ENCODE measurements around the gene MYO19. TPM values are rescaled to one million over a fixed set of nuclear protein-coding genes. Genes with fewer than 3 reads are reported as not detected.

Gene MYO19
- total and polyA plus RNA-seq, 4 donors: 8.7 to 47.2 (median 20.8) TPM

DNA sequence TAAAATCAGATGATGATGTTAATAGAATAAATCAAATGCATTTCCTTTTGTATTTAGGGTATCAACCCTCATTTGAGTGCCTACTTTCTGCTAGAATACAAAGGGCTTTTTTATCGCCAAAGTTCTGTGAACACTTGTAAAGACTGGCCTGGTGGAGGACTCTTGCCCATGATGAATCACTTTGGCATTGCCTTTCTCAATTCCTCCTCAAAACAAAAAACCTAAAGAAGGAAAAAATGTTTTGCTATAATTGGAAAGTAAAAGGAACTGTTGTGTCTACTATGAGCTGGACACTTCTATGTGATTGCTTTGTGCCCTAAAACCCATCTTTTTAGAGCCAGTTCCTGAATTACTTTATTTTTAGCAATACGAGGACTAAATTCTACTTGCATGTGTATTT is 44.0 kb upstream of the MYO19 start:
- H3K27ac ChIP-seq (ENCODE audit: low read depth in 1 of 2, low read length in 2 of 2): no peak overlapping the region
- no peak overlapping the region for H3K9ac ChIP-seq (ENCODE audit: low read depth in 1 of 2, low read length in 2 of 2)
- H3K9me3 ChIP-seq (ENCODE audit: control insufficient read depth in 4 of 4, low read length in 3 of 4): no peaks in the 10 kb centered on the region
- no peaks in the 10 kb centered on the region for H3K27me3 ChIP-seq (ENCODE audit: control insufficient read depth in 4 of 4, insufficient read depth in 4 of 4, low read length in 3 of 4)
- TF ChIP-seq HNF4G (IDR thresholded peaks at IDR 0.05) (no peak), JUND (IDR thresholded peaks at IDR 0.05) (no peak), GABPA (IDR thresholded peaks at IDR 0.05 in 1 of 2, conservative IDR thresholded peaks at IDR 0.05 in 1 of 2) (no peak), FOXA1 (IDR thresholded peaks at IDR 0.05) (no peak), NR2F2 (IDR thresholded peaks at IDR 0.05) (no peak)
- TF ChIP-seq, protein P1, sequence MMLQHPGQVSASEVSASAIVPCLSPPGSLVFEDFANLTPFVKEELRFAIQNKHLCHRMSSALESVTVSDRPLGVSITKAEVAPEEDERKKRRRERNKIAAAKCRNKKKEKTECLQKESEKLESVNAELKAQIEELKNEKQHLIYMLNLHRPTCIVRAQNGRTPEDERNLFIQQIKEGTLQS (IDR thresholded peaks at IDR 0.05): no peak
- TF ChIP-seq, protein P2, sequence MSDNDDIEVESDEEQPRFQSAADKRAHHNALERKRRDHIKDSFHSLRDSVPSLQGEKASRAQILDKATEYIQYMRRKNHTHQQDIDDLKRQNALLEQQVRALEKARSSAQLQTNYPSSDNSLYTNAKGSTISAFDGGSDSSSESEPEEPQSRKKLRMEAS (IDR thresholded peaks at IDR 0.05): no peak
- H3K4me1 ChIP-seq (ENCODE audit: control insufficient read depth in 4 of 4, insufficient read depth in 4 of 4, low read length in 3 of 4): peaks cover 5 to 8% (median 6%) of the 10 kb centered on the region in 4 donors
- H3K36me3 ChIP-seq (ENCODE audit: control insufficient read depth in 4 of 4, insufficient read depth in 3 of 4, low read depth in 1 of 4, low read length in 3 of 4): peaks cover 11 to 47% (median 36%) of the 10 kb centered on the region in 4 donors
- WGBS: 97% methylated on average over 2 of the region's 2 CpGs
- no peak for DNase-seq (ENCODE audit: low spot score)
- no peak overlapping the region for H3K4me3 ChIP-seq (ENCODE audit: low read depth in 1 of 3, low read length in 3 of 3)

DNA sequence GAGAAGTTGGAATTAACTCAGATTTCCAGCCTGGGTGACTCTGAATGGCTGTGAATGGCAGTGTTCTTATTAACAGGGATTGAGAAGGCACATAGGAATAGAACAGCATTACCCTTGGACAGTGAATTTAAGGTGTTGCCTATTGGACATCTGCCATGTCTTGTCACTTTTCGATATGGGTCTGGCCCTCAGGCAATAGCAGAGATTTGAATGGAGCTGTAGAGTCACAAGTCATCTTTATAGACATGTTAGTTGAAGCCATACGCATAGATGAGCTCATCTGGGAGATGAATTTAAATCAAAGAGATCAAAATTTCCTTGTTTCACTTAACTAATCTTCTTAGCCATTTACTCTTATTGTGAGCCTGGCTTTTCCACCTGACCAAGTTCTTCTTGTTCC is 42.1 kb upstream of the MYO19 start:
- Histone ChIP-seq H3K4me3 (ENCODE audit: low read depth in 1 of 3, low read length in 3 of 3) (no peak overlapping the region), H3K9ac (ENCODE audit: low read depth in 1 of 2, low read length in 2 of 2) (no peak overlapping the region), H3K9me3 (ENCODE audit: control insufficient read depth in 4 of 4, low read length in 3 of 4) (no peaks in the 10 kb centered on the region), H3K27me3 (ENCODE audit: control insufficient read depth in 4 of 4, insufficient read depth in 4 of 4, low read length in 3 of 4) (no peaks in the 10 kb centered on the region), H3K36me3 (ENCODE audit: control insufficient read depth in 4 of 4, insufficient read depth in 3 of 4, low read depth in 1 of 4, low read length in 3 of 4) (peaks cover 11 to 50% (median 38%) of the 10 kb centered on the region in 4 donors), H3K27ac (ENCODE audit: low read depth in 1 of 2, low read length in 2 of 2) (no peak overlapping the region), H3K4me1 (ENCODE audit: control insufficient read depth in 4 of 4, insufficient read depth in 4 of 4, low read length in 3 of 4) (no peaks in the 10 kb centered on the region)
- TF ChIP-seq GABPA (IDR thresholded peaks at IDR 0.05 in 1 of 2, conservative IDR thresholded peaks at IDR 0.05 in 1 of 2): no peak
- TF ChIP-seq, protein P1 (IDR thresholded peaks at IDR 0.05): no peak
- WGBS: 92% methylated on average over 2 of the region's 2 CpGs
- DNase-seq (ENCODE audit: low spot score): no peak

DNA sequence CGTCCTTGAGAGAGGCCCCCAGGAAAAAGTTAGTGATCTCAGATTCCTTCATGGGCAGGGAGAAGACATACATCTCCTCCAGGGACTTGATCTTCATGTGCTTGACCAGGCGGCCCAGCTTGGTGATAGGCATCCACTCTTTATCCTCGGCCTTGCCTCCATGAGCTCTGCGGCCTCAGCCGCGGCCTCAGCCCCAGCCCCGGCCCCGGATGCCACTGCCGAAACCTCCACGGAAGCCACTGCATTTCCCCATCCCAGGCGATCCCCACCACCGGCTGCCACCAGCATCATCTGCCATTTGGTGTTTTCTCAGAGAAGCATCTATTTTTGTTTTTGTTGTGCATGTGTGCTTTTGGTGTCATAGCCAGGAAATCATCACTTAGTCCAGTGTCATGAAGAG is 40.4 kb upstream of the MYO19 start:
- Histone ChIP-seq H3K9me3 (ENCODE audit: control insufficient read depth in 4 of 4, low read length in 3 of 4) (no peaks in the 10 kb centered on the region), H3K36me3 (ENCODE audit: control insufficient read depth in 4 of 4, insufficient read depth in 3 of 4, low read depth in 1 of 4, low read length in 3 of 4) (peaks cover 7 to 48% (median 35%) of the 10 kb centered on the region in 4 donors), H3K4me3 (ENCODE audit: low read depth in 1 of 3, low read length in 3 of 3) (no peak overlapping the region), H3K27me3 (ENCODE audit: control insufficient read depth in 4 of 4, insufficient read depth in 4 of 4, low read length in 3 of 4) (no peaks in the 10 kb centered on the region), H3K4me1 (ENCODE audit: control insufficient read depth in 4 of 4, insufficient read depth in 4 of 4, low read length in 3 of 4) (no peaks in the 10 kb centered on the region), H3K27ac (ENCODE audit: low read depth in 1 of 2, low read length in 2 of 2) (no peak overlapping the region), H3K9ac (ENCODE audit: low read depth in 1 of 2, low read length in 2 of 2) (no peak overlapping the region)
- no peak for DNase-seq (ENCODE audit: low spot score)
- 97% methylated on average over 12 of the region's 12 CpGs for WGBS
- TF ChIP-seq, protein P1 (IDR thresholded peaks at IDR 0.05): no peak
- TF ChIP-seq SP1 (IDR thresholded peaks at IDR 0.05) (no peak), GABPA (IDR thresholded peaks at IDR 0.05 in 1 of 2, conservative IDR thresholded peaks at IDR 0.05 in 1 of 2) (no peak), HNF4G (IDR thresholded peaks at IDR 0.05) (no peak), RAD21 (IDR thresholded peaks at IDR 0.05) (no peak), EGR1 (IDR thresholded peaks at IDR 0.05; ENCODE audit: low read depth in 2 of 2) (no peak), JUND (IDR thresholded peaks at IDR 0.05) (no peak), FOXA2 (IDR thresholded peaks at IDR 0.05) (no peak)
- TF ChIP-seq, protein P2 (IDR thresholded peaks at IDR 0.05): no peak
- TF ChIP-seq, protein P3, sequence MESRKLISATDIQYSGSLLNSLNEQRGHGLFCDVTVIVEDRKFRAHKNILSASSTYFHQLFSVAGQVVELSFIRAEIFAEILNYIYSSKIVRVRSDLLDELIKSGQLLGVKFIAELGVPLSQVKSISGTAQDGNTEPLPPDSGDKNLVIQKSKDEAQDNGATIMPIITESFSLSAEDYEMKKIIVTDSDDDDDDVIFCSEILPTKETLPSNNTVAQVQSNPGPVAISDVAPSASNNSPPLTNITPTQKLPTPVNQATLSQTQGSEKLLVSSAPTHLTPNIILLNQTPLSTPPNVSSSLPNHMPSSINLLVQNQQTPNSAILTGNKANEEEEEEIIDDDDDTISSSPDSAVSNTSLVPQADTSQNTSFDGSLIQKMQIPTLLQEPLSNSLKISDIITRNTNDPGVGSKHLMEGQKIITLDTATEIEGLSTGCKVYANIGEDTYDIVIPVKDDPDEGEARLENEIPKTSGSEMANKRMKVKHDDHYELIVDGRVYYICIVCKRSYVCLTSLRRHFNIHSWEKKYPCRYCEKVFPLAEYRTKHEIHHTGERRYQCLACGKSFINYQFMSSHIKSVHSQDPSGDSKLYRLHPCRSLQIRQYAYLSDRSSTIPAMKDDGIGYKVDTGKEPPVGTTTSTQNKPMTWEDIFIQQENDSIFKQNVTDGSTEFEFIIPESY (IDR thresholded peaks at IDR 0.05): no peak
